Motor neuron (in vitro differentiated cells): ENCODE measurements around the gene MAGI2. TPM values are rescaled to one million over a fixed set of nuclear protein-coding genes. Genes with fewer than 3 reads are reported as not detected.
"Not testable (repeated sequence)": the region's sequence is repeated elsewhere in the genome, so short reads cannot be mapped to it uniquely, and the experiment has no call there.

ENCODE experiments used
- ATAC-seq, 8 experiments: fragments of 200-7000 bp; cut with Tn5 transposase; replicated peaks in 6 of 8; 2 replicates each; pipeline ENCODE4 v1.8.0; 2021; ENCODE audit warnings: mild to moderate bottlenecking in 8 of 8, moderate library complexity in 8 of 8
- H3K27ac ChIP-seq, 2 donors: fragments of 250-450 bp; sonication (Bioruptor Pico); 2 replicates each; pipeline ENCODE4 v1.9.0; 2021; ENCODE audit warnings: antibody characterized with exemption in 2 of 2, mild to moderate bottlenecking in 2 of 2, moderate library complexity in 1 of 2
- H3K4me1 ChIP-seq, 2 donors: fragments of 250-450 bp; sonication (Bioruptor Pico); replicated peaks in 1 of 2; 2 replicates each; pipeline ENCODE4 v1.6.1; 2021; ENCODE audit warnings: antibody characterized with exemption in 2 of 2, mild to moderate bottlenecking in 2 of 2, moderate library complexity in 1 of 2
- H3K4me3 ChIP-seq, 5 donors: fragments of 250-450 bp; sonication (Bioruptor Pico); 2 replicates each; pipeline ENCODE4 v1.9.0; 2021; ENCODE audit warnings: antibody characterized with exemption in 5 of 5, mild to moderate bottlenecking in 5 of 5, moderate library complexity in 4 of 5
- WGBS, 10 experiments: fragments of 450-650 bp; shearing (Covaris generic); methylation state at CpG; one replicate each; pipeline ENCODE4 v1.0.0; 2022; 5-methylcytosine and 5-hydroxymethylcytosine counted together
- in situ Hi-C, 9 experiments: fragments of 400-800 bp; cut with MboI; loops; one replicate each; pipeline ENCODE4 v1.15.0; 2021; ENCODE audit warnings: low sequenced_read_pairs in 9 of 9, low pct_unique_long_range_greater_than_20kb in 2 of 9; ENCODE audit not compliant: unreplicated experiment in 9 of 9
- total RNA-seq, 8 experiments: library from RNA; unstranded; fragments of 300-600 nt; gene quantifications; 2 replicates each; pipeline versions ENCODE4 v1.2.3 to v1.2.4, GENCODE V29; 2022

The MAGI2 gene
- total RNA-seq, 8 experiments from 2014 or later = 8.8 to 81.9 (median 28.2) TPM

DNA sequence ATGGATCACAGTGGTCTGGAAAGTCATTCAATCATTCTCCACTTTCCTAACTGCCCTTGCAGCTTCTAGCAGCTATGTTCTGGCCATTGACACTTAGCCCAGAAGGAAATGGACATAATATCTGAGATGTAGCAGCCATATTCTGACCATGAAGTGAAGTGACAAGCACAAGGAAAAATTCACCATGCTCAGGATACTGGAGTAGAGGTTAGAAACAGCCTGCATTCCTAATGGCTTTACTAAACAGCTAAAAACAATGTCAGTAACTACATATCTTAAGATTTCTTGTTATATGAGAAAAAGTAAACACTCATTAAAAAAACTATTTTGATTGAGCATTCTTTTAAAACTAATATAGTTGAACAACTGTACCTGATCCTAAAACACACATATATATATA lies 443.8 kb downstream of the MAGI2 start:
- no peak overlapping the region for H3K27ac ChIP-seq
- ATAC-seq = no peak
- in situ Hi-C loops = no loop called here

DNA sequence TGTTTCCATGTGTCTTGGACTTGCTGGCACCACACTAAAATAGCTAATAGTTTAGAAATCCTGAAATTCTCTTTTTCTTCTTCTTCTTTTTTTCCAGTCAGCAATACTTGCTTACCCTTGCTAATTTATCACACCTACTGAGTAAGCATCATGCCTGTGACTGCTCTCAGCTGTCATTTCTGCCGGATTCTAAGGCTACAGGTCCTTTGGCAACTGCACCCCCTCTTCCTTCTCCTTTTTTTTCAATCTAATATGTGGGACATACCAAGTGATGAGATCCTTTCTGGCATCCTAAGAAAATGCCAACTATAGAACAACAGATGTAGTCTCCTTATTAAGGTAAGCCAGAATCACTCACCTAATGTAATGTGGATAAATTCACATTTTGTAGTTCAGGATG lies 444.7 kb downstream of the MAGI2 start:
- in situ Hi-C loops = no loop called here
- H3K4me3 ChIP-seq = no peak overlapping the region
- H3K4me1 ChIP-seq = no peaks in the 10 kb centered on the region
- 29 to 100% (median 84%) methylated on average over 1 of the region's 1 CpG; no CpG with 5 or more reads in 2 of the 10 experiments for WGBS, 10 experiments
- no peak overlapping the region for H3K27ac ChIP-seq
- no peak for ATAC-seq

More for the DNA sequence above, 443.8 kb downstream of the MAGI2 start:
- Histone ChIP-seq H3K4me1 (no peaks in the 10 kb centered on the region), H3K4me3 (no peak overlapping the region)

DNA sequence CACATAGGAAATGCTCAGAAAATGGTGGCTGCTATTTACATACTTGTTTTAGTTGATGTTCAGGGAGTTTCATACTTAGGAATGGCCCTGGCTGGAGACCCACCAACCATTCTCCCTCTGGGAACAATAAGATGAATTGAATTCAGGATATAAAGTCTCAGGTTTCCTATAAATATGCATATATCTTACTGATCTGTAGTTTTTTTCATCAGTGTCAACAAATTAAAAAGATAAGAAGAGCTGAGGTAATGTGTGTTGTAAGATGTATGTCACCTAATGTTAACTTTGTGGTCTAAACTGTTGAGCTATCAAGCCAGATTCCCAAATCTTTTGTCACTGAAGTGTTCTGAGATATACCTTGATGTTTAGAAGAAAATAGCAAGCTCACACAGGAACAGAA lies 457.5 kb downstream of the MAGI2 start:
- in situ Hi-C loops = no loop called here
- no peak overlapping the region for H3K4me3 ChIP-seq
- no peak for ATAC-seq
- H3K27ac ChIP-seq = no peak overlapping the region
- no peaks in the 10 kb centered on the region for H3K4me1 ChIP-seq

GRCh38 chr7:78993341-78993740 lies 460.1 kb downstream of the MAGI2 start:
- in situ Hi-C loops = no loop called here
- Histone ChIP-seq H3K27ac (no peak overlapping the region), H3K4me1 (no peaks in the 10 kb centered on the region), H3K4me3 (no peak overlapping the region)
- ATAC-seq = no peak

DNA sequence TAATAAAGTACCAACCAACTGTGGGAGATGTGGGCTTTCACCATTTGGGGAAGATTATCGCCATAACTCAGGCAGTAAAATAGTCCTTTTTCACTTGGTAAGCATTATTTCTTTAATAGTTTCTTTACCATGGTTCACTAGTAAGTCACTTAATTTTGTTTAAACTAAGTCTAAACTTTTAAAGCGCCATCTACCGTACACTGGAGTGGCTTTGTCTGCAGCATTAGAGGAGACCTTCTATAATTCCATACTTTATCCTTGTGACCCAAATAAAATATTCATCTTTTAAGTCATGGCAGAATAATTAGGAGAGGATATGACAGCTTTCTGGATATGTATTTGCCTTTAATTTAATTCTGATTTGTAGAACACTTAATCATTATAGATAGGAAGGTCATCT lies 468.0 kb downstream of the MAGI2 start:
- H3K4me3 ChIP-seq = no peak overlapping the region
- ATAC-seq = no peak
- in situ Hi-C loops = no loop called here
- H3K27ac ChIP-seq = no peak overlapping the region
- no peaks in the 10 kb centered on the region for H3K4me1 ChIP-seq
- 53 to 100% (median 94%) methylated on average over 1 to 3 of the region's 3 CpGs for WGBS, 10 experiments

GRCh38 chr7:78983483-78983882 lies 470.0 kb downstream of the MAGI2 start:
- Histone ChIP-seq H3K27ac (no peak overlapping the region), H3K4me3 (no peak overlapping the region), H3K4me1 (no peaks in the 10 kb centered on the region)
- in situ Hi-C loops = no loop called here
- ATAC-seq = no peak

DNA sequence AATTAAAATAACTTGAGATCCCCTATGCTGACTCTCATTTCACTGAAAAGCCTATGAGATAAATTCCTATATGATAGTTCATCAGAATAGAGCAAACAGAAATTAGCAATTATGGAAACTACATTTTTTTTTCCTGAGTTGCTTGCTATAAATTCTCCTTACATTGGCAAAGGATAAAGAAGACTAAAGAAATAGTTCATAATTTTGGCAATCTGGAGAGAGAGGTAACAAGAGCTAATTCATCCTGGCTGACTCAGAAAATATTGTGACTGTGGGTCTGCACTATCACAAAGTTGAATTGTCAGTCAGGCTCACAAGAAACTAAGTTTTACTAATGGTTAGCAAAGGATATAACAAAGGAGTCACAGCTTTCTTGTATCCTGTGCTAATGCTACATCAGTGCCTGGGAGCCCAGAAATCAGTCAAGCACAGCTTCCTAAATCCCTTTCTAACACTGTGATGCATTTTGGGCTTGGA lies 483.0 kb downstream of the MAGI2 start:
- Histone ChIP-seq H3K27ac (no peak overlapping the region), H3K4me1 (peaks cover 0 to 3% of the 10 kb centered on the region in 2 donors), H3K4me3 (no peak overlapping the region)
- peak in 1 of 8 experiments; percentile 46 for ATAC-seq
- in situ Hi-C loops = no loop called here

- H3K4me1 ChIP-seq = peaks cover 0 to 3% of the 10 kb centered on the region in 2 donors
- WGBS, 10 experiments = 72 to 99% (median 87%) methylated on average over 1 to 10 of the region's 11 CpGs; no CpG with 5 or more reads in 1 of the 10 experiments
- ATAC-seq = no peak
- in situ Hi-C loops = no loop called here
- H3K4me3 ChIP-seq = no peak overlapping the region
- H3K27ac ChIP-seq = no peak overlapping the region
Observed at GRCh38 chr7:78968951-78969350, 484.5 kb downstream of the MAGI2 start.

DNA sequence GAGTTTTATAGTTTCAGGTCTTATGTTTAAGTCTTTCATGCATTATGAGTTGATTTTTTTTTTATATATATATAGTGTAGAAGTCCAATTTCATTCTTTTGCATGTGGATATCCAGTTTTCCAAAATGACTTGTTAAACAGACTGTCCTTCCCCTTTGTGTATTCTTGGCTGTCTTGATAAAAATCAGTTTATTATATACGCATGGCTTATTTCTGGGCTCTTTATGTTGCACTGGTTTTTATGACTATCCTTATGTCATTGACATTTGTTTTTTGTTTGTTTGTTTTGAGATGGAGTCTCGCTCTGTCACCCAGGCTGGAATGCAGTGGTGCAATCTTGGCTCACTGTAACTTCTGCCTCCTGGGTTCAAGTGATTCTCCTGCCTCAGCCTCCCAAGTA lies 485.9 kb downstream of the MAGI2 start:
- H3K4me1 ChIP-seq, H3K27ac ChIP-seq, H3K4me3 ChIP-seq, ATAC-seq, in situ Hi-C loops: not testable (repeated sequence)
- WGBS, 10 experiments = 56 to 100% (median 95%) methylated on average over 1 to 2 of the region's 2 CpGs; no CpG with 5 or more reads in 1 of the 10 experiments

GRCh38 chr7:78967046-78967445 lies 486.4 kb downstream of the MAGI2 start:
- ATAC-seq = no peak
- in situ Hi-C loops = no loop called here
- Histone ChIP-seq H3K4me3 (no peak overlapping the region), H3K4me1 (no peaks in the 10 kb centered on the region), H3K27ac (no peak overlapping the region)
- 73 to 100% (median 93%) methylated on average over 1 to 2 of the region's 2 CpGs; no CpG with 5 or more reads in 1 of the 10 experiments for WGBS, 10 experiments

- no peak overlapping the region for H3K27ac ChIP-seq
- H3K4me3 ChIP-seq = no peak overlapping the region
- ATAC-seq = peak in 3 of 8 experiments; percentile 57 to 73 (median 62)
- WGBS, 10 experiments = 20 to 100% (median 87%) methylated on average over 1 to 5 of the region's 5 CpGs
- in situ Hi-C loops = no loop called here
- H3K4me1 ChIP-seq = peaks cover 0 to 3% of the 10 kb centered on the region in 2 donors
Observed at GRCh38 chr7:78959477-78959876, 494.0 kb downstream of the MAGI2 start.

- 27 to 100% (median 44%) methylated on average over 1 of the region's 1 CpG; no CpG with 5 or more reads in 3 of the 10 experiments for WGBS, 10 experiments
- Histone ChIP-seq H3K4me3 (no peak overlapping the region), H3K4me1 (peaks cover 0 to 3% of the 10 kb centered on the region in 2 donors), H3K27ac (no peak overlapping the region)
- no peak for ATAC-seq
- in situ Hi-C loops = no loop called here
Observed at GRCh38 chr7:78955329-78955728, 498.1 kb downstream of the MAGI2 start.

DNA sequence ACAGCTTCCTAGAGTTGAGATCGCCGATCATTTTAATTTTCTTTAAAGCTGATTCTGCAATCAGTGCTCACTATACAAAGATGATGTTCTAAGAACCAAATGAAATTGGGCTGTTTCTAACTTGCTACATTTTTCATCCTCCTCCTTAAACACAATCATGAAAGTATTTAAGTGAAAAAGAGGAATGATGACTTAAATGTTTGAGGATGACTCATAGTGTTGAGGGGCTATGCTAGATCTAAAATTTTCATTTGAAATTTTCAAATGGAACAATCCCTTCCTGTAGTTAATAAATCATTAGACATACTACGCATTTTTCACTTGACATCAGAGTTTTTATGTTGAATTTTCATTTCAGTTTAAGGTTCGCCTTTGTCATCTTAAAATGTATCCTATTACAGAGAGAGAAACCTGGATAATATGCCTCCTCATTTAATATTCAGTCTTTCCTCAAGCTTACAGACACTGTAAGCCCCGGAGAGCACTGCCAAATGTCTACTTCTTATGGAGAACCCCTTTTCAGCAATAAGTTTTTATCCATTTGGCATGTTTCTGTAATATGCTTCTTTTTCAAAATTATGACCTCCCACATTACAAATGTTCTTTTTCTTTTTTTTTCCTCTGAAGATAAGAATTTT lies 499.6 kb downstream of the MAGI2 start:
- in situ Hi-C loops = no loop called here
- no peak overlapping the region for H3K27ac ChIP-seq
- H3K4me3 ChIP-seq = no peak overlapping the region
- H3K4me1 ChIP-seq = no peaks in the 10 kb centered on the region
- ATAC-seq = no peak
- WGBS, 10 experiments = 31 to 93% (median 81%) methylated on average over 2 to 5 of the region's 5 CpGs

DNA sequence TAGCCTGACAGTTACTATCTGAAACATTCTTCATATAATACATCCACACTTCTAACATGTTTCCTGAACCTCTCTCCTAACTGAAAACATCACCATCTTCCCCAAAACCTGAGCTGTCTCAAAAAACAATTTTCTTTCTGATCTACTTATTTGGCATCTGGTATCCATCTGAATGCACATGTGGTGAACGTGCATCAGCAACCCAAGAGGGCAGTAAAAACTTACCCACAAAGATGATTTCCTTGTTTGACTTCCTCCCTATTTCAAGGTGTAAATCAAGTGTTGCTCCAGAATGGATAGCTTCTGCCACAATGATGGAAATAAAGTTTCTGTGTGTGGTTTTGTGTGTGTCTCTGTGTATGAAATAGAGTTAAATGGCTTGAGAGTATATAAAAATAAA lies 500.4 kb downstream of the MAGI2 start:
- no peaks in the 10 kb centered on the region for H3K4me1 ChIP-seq
- in situ Hi-C loops = no loop called here
- no peak overlapping the region for H3K27ac ChIP-seq
- 0 to 100% (median 53%) methylated on average over 1 of the region's 1 CpG; no CpG with 5 or more reads in 4 of the 10 experiments for WGBS, 10 experiments
- no peak for ATAC-seq
- H3K4me3 ChIP-seq = no peak overlapping the region
